GM12878 (cell line): ENCODE results near the gene OPRM1.

Source experiments
- ATF3 ChIP-seq: IDR thresholded peaks from 2 replicates; pipeline ENCODE4 v1.6.1; 2011; ENCODE audit warnings: low read depth, mild to moderate bottlenecking, low read length, moderate library complexity, borderline replicate concordance; ENCODE audit errors: extremely low read depth
- BCL11A ChIP-seq: IDR thresholded peaks from 2 replicates; pipeline ENCODE4 v1.6.1; 2011; ENCODE audit warnings: low read depth, low read length
- CBX5 ChIP-seq: sonication (generic); IDR thresholded peaks from 2 replicates; pipeline ENCODE4 v1.6.1; 2016; ENCODE audit warnings: low read depth, moderate library complexity, mild to moderate bottlenecking, inconsistent platforms
- CHD2 ChIP-seq: IDR thresholded peaks from 2 replicates; pipeline ENCODE4 v1.6.1; 2011; ENCODE audit warnings: low read depth, low read length, improper control_type of control experiment, borderline replicate concordance
- CTCF ChIP-seq, 3 experiments: IDR thresholded peaks in 2 of 3; conservative IDR thresholded peaks in 1 of 3; 2 replicates each; pipeline ENCODE4 v1.5.1; 2011; ENCODE audit warnings: low read depth in 3 of 3, low read length in 3 of 3, mild to moderate bottlenecking in 3 of 3, control low read depth in 2 of 3, moderate library complexity in 2 of 3, inconsistent platforms in 1 of 3, mixed read lengths in 1 of 3; ENCODE audit not compliant: control insufficient read depth in 2 of 3, insufficient read depth in 1 of 3; ENCODE audit errors: extremely low read depth in 1 of 3
- EP300 ChIP-seq, 2 experiments: fragments of 150-350 bp in 1 of 2; IDR thresholded peaks; 2 replicates each; pipeline ENCODE4 v1.6.1; 2011 to 2012; ENCODE audit warnings: low read depth in 2 of 2, low read length in 2 of 2, borderline replicate concordance in 1 of 2, improper control_type of control experiment in 1 of 2, inconsistent platforms in 1 of 2; ENCODE audit not compliant: control insufficient read depth in 1 of 2
- EZH2 ChIP-seq: IDR thresholded peaks from 2 replicates; pipeline ENCODE4 v1.6.1; 2012; ENCODE audit warnings: low read depth, mild to moderate bottlenecking, control low read depth, inconsistent platforms, low read length, borderline replicate concordance; ENCODE audit not compliant: control insufficient read depth
- FOXM1 ChIP-seq: IDR thresholded peaks from 2 replicates; pipeline ENCODE4 v1.6.1; 2012; ENCODE audit warnings: low read depth, mild to moderate bottlenecking, inconsistent platforms, low read length, moderate library complexity
- NR2C2 ChIP-seq: IDR thresholded peaks from 2 replicates; pipeline ENCODE4 v1.6.1; 2011; ENCODE audit warnings: borderline replicate concordance, low read depth; ENCODE audit not compliant: control insufficient read depth, insufficient read length
- POLR2A ChIP-seq: IDR thresholded peaks from 2 replicates; pipeline ENCODE4 v1.6.1; 2011; ENCODE audit warnings: low read depth, mild to moderate bottlenecking, low read length
- SP1 ChIP-seq: IDR thresholded peaks from one replicate; pipeline ENCODE4 v1.6.1; 2011; ENCODE audit warnings: low read depth, low read length
- ZBTB33 ChIP-seq: fragments of 450-650 bp; IDR thresholded peaks from 2 replicates; pipeline ENCODE4 v1.6.1; 2017; ENCODE audit warnings: mild to moderate bottlenecking

- TF ChIP-seq EP300 (IDR thresholded peaks at IDR 0.05; ENCODE audit: borderline replicate concordance in 1 of 2, control insufficient read depth in 1 of 2, low read depth in 2 of 2, low read length in 2 of 2) (no peak), BCL11A (no peak), ZBTB33 (no peak), CBX5 (no peak), CHD2 (no peak), FOXM1 (no peak), NR2C2 (no peak), POLR2A (no peak), CTCF (IDR thresholded peaks at IDR 0.05 in 2 of 3, conservative IDR thresholded peaks at IDR 0.05 in 1 of 3; ENCODE audit: control insufficient read depth in 2 of 3, extremely low read depth in 1 of 3, insufficient read depth in 1 of 3, low read depth in 3 of 3, low read length in 3 of 3) (no peak), EZH2 (no peak), SP1 (no peak), ATF3 (no peak)
Measured at GRCh38 chr6:154197196-154197860, 158.3 kb downstream of the OPRM1 start.
